Stomach (tissue), 4 donors: ENCODE data around the gene SIGLEC1.

Experiments used
- EP300 ChIP-seq: sonication (generic); formaldehyde crosslinking; IDR thresholded peaks from one replicate; pipeline ENCODE4 v1.6.1; 2017; ENCODE audit warnings: antibody characterized with exemption
- POLR2A ChIP-seq, 4 donors: fragments of 450-650 bp; IDR thresholded peaks; one replicate each; pipeline ENCODE4 v1.6.1; 2016; ENCODE audit warnings: antibody characterized with exemption in 4 of 4, control low read depth in 2 of 4, mild to moderate bottlenecking in 1 of 4, moderate library complexity in 1 of 4
- POLR2AphosphoS5 ChIP-seq, 3 donors: sonication (generic); formaldehyde crosslinking; IDR thresholded peaks; one replicate each; pipeline ENCODE4 v1.6.1; 2016; ENCODE audit warnings: antibody characterized with exemption in 3 of 3
- TF ChIP-seq, protein P1 (sequence below), 7 experiments: fragments of 450-650 bp in 4 of 7; fragments of 200-600 bp in 3 of 7; sonication (generic) in 3 of 7; IDR thresholded peaks; one replicate each; pipeline ENCODE4 v1.5.1; 2016 to 2019; ENCODE audit warnings: antibody characterized with exemption in 7 of 7, control low read depth in 2 of 7, mild to moderate bottlenecking in 1 of 7

GRCh38 chr20:3755269-3755668, 42.9 kb upstream of the SIGLEC1 start:
- TF ChIP-seq, protein P1, sequence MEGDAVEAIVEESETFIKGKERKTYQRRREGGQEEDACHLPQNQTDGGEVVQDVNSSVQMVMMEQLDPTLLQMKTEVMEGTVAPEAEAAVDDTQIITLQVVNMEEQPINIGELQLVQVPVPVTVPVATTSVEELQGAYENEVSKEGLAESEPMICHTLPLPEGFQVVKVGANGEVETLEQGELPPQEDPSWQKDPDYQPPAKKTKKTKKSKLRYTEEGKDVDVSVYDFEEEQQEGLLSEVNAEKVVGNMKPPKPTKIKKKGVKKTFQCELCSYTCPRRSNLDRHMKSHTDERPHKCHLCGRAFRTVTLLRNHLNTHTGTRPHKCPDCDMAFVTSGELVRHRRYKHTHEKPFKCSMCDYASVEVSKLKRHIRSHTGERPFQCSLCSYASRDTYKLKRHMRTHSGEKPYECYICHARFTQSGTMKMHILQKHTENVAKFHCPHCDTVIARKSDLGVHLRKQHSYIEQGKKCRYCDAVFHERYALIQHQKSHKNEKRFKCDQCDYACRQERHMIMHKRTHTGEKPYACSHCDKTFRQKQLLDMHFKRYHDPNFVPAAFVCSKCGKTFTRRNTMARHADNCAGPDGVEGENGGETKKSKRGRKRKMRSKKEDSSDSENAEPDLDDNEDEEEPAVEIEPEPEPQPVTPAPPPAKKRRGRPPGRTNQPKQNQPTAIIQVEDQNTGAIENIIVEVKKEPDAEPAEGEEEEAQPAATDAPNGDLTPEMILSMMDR (IDR thresholded peaks at IDR 0.05) = no peak
- TF ChIP-seq POLR2AphosphoS5 (IDR thresholded peaks at IDR 0.05) (no peak), EP300 (no peak), POLR2A (IDR thresholded peaks at IDR 0.05) (no peak)
